Sigmoid colon (tissue), 4 donors: ENCODE data around the gene GADD45B.

Source experiments
- CTCF ChIP-seq, 4 experiments: fragments of 450-650 bp in 3 of 4; fragments of 200-600 bp in 1 of 4; IDR thresholded peaks; one replicate each; pipeline ENCODE4 v1.5.1; 2016 to 2019; ENCODE audit warnings: antibody characterized with exemption in 4 of 4, mild to moderate bottlenecking in 3 of 4, moderate library complexity in 2 of 4
- EP300 ChIP-seq, 4 donors: sonication (generic); formaldehyde crosslinking; IDR thresholded peaks; one replicate each; pipeline ENCODE4 v1.6.1; 2017; ENCODE audit warnings: antibody characterized with exemption in 4 of 4
- POLR2AphosphoS5 ChIP-seq, 4 donors: sonication (generic); formaldehyde crosslinking; IDR thresholded peaks; one replicate each; pipeline ENCODE4 v1.6.1; 2017; ENCODE audit warnings: antibody characterized with exemption in 4 of 4

- TF ChIP-seq EP300 (IDR thresholded peaks at IDR 0.05) = no peak
- no peak for TF ChIP-seq CTCF (IDR thresholded peaks at IDR 0.05)
- TF ChIP-seq POLR2AphosphoS5 (IDR thresholded peaks at IDR 0.05) = peak in 1 of 4 donors; percentile 0
Measured at GRCh38 chr19:2475018-2475701, 767 bp upstream of the GADD45B start.
